Peyer's patch (tissue), 4 donors: ENCODE measurements around the gene PALD1. TPM values are rescaled to one million over a fixed set of nuclear protein-coding genes. Genes with fewer than 3 reads are reported as not detected.

Source experiments
- DNase-seq, 3 donors: peaks; one replicate each; pipeline ENCODE4 v3.0.0-alpha.2; 2017 to 2019
- H3K27ac ChIP-seq, 4 donors: fragments of 200-600 bp; sonication (generic); one replicate each; pipeline ENCODE4 v1.5.1; 2016 to 2019
- H3K27me3 ChIP-seq, 2 donors: fragments of 200-600 bp; sonication (generic); one replicate each; pipeline ENCODE4 v1.5.1; 2019
- H3K36me3 ChIP-seq, 3 donors: fragments of 200-600 bp; sonication (generic); one replicate each; pipeline ENCODE4 v1.5.1; 2016 to 2019
- H3K4me1 ChIP-seq, 4 donors: fragments of 200-600 bp; sonication (generic); one replicate each; pipeline ENCODE4 v1.5.1; 2016 to 2019
- H3K4me3 ChIP-seq, 4 donors: fragments of 200-600 bp; sonication (generic); 1 replicate in 3 of 4; 2 replicates in 1 of 4; pipeline ENCODE4 v1.5.1; 2016 to 2019; ENCODE audit warnings: mild to moderate bottlenecking in 1 of 4
- H3K9me3 ChIP-seq, 4 donors: fragments of 200-600 bp; sonication (generic); one replicate each; pipeline ENCODE4 v1.5.1; 2016 to 2019; ENCODE audit warnings: mild to moderate bottlenecking in 1 of 4
- CTCF ChIP-seq, 6 experiments: fragments of 450-650 bp in 4 of 6; fragments of 200-600 bp in 2 of 6; sonication (generic) in 1 of 6; IDR thresholded peaks; one replicate each; pipeline ENCODE4 v1.5.1; 2017 to 2019; ENCODE audit warnings: antibody characterized with exemption in 6 of 6, mild to moderate bottlenecking in 3 of 6, moderate library complexity in 1 of 6
- POLR2A ChIP-seq, 2 donors: fragments of 450-650 bp; IDR thresholded peaks; one replicate each; pipeline ENCODE4 v1.5.1; 2017; ENCODE audit warnings: antibody characterized with exemption in 2 of 2, mild to moderate bottlenecking in 2 of 2, moderate library complexity in 2 of 2
- total RNA-seq, 4 donors: library from RNA; depleted of rRNA; stranded (reverse); fragments of >200 nt; gene quantifications; one replicate each; pipeline ENCODE4 v1.1.0, GENCODE V29; 2016

Gene PALD1
- total RNA-seq, 4 donors from 2014 or later: 1.2 to 15.7 (median 3.6) TPM

- H3K4me3 ChIP-seq: no peak overlapping the region
- no peaks in the 10 kb centered on the region for H3K27me3 ChIP-seq
- TF ChIP-seq POLR2A (IDR thresholded peaks at IDR 0.05): no peak
- TF ChIP-seq CTCF (IDR thresholded peaks at IDR 0.05): no peak
- no peak overlapping the region for H3K27ac ChIP-seq
- no peaks in the 10 kb centered on the region for H3K4me1 ChIP-seq
- peaks cover 0 to 1% (median 0%) of the 10 kb centered on the region in 4 donors for H3K9me3 ChIP-seq
- H3K36me3 ChIP-seq: no peaks in the 10 kb centered on the region
- DNase-seq: no peak
Observed at GRCh38 chr10:70615211-70615610, 136.6 kb downstream of the PALD1 start.

DNA sequence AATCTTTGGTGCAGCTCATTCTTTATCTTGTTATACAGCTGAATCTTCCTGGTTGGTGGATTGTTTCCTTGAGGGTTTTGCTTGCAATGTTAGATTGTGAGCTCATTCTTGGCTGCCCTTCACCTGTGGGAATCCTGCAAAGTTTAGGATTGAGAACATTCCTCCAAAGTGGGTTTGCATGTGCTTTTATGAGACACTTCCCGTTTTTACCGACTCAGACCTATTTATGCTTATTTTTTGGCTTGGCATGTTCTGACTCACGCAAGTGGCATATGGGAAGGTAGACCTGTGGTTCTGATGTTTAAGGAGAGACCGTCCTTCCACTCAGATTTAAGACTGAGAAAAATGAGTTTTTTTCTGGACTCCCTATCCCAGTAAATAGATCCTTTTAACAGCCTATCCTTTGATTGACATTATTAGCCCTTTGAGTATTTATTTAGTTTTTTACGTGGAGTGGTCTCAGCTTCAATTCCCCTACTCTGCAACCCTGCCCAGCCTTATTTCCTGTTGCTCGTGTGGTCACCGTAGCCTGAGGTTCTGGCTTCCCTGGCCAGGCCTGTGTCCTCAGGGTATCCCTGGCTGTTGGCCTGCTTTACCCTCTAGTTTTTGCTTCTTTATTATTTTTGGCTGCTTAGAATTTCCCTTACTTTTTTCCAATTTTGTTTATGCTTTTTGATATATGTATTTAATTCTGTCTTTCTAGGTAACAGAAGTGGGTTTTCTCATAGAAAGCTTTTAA lies 137.4 kb downstream of the PALD1 start:
- Histone ChIP-seq H3K4me3 (no peak overlapping the region), H3K36me3 (no peaks in the 10 kb centered on the region), H3K4me1 (no peaks in the 10 kb centered on the region), H3K27ac (no peak overlapping the region), H3K27me3 (no peaks in the 10 kb centered on the region), H3K9me3 (peaks cover 0 to 6% (median 0%) of the 10 kb centered on the region in 4 donors)
- DNase-seq: peak in 1 of 3 donors; percentile 41
- no peak for TF ChIP-seq CTCF (IDR thresholded peaks at IDR 0.05)
- TF ChIP-seq POLR2A (IDR thresholded peaks at IDR 0.05): no peak

GRCh38 chr10:70616761-70617160 lies 138.2 kb downstream of the PALD1 start:
- H3K9me3 ChIP-seq: peaks cover 0 to 6% (median 0%) of the 10 kb centered on the region in 4 donors
- H3K4me1 ChIP-seq: no peaks in the 10 kb centered on the region
- TF ChIP-seq POLR2A (IDR thresholded peaks at IDR 0.05): no peak
- no peak for TF ChIP-seq CTCF (IDR thresholded peaks at IDR 0.05)
- H3K4me3 ChIP-seq: no peak overlapping the region
- no peaks in the 10 kb centered on the region for H3K27me3 ChIP-seq
- no peak overlapping the region for H3K27ac ChIP-seq
- DNase-seq: no peak
- H3K36me3 ChIP-seq: no peaks in the 10 kb centered on the region

Other genes with a start within 250 kb of the PALD1 start
- gene PPA1, start 245.3 kb upstream of the PALD1 start, total RNA-seq: 100 to 1,000 TPM in 3 of 4 donors, 10 to 100 TPM in 1; 67.7 to 199 (median 110) TPM
- gene NPFFR1, start 194.8 kb upstream of the PALD1 start, total RNA-seq: not detected
- gene LRRC20, start 96.1 kb upstream of the PALD1 start, total RNA-seq: 10 to 100 TPM in 1 of 4 donors, 1 to 10 TPM in 3; 1.5 to 19.8 (median 6.5) TPM
- 100 to 1,000 TPM in 1 of 4 donors, 10 to 100 TPM in 3; 64.4 to 129 (median 93.0) TPM for gene EIF4EBP2, start 74.6 kb upstream of the PALD1 start, total RNA-seq
- gene NODAL, start 37.1 kb upstream of the PALD1 start, total RNA-seq: not detected
- gene PRF1, start 124.0 kb downstream of the PALD1 start, total RNA-seq: 10 to 100 TPM in 1 of 4 donors, 1 to 10 TPM in 3; 4.6 to 12.4 (median 6.3) TPM
- gene ADAMTS14, start 193.7 kb downstream of the PALD1 start, total RNA-seq: 10 to 100 TPM in 1 of 4 donors, 1 to 10 TPM in 3; 2.3 to 10.7 (median 4.2) TPM